RPMI8226 (cell line): ENCODE data around the gene CLDN5.

ENCODE experiments used
- DNase-seq: peaks from one replicate; pipeline ENCODE4 v3.0.0-alpha.2; 2015

Gene CLDN5

DNA sequence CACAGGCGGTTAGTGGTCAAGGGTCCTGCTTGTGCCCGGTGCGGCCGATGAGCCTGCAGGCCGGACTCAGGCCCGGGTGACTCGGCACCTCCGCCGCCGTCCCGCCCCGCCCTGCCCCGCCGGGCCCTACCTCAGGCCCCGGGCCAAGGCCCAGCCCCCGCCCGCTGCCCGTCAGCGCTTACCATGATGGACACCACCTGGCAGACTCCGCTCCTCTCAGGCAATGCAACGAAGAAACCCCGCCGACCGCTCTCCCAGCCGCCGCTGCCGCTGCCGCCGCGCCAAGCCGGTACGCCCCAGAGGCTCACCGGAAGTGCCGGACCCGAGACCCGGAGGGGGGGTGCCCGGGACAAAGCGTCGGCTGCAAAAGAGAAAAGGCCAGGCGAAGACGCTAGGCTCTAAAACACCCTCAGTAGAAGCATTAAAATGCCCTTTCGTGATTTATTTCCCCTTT lies 45.3 kb downstream of the CLDN5 start, which contains the start of gene UFD1:
Gene UFD1, minus strand, starts transcription at position 293 of the 454 bp plus-strand sequence. Its CDS starts 108 bp downstream, at position 185.
- DNase-seq = peak; percentile 61

DNA sequence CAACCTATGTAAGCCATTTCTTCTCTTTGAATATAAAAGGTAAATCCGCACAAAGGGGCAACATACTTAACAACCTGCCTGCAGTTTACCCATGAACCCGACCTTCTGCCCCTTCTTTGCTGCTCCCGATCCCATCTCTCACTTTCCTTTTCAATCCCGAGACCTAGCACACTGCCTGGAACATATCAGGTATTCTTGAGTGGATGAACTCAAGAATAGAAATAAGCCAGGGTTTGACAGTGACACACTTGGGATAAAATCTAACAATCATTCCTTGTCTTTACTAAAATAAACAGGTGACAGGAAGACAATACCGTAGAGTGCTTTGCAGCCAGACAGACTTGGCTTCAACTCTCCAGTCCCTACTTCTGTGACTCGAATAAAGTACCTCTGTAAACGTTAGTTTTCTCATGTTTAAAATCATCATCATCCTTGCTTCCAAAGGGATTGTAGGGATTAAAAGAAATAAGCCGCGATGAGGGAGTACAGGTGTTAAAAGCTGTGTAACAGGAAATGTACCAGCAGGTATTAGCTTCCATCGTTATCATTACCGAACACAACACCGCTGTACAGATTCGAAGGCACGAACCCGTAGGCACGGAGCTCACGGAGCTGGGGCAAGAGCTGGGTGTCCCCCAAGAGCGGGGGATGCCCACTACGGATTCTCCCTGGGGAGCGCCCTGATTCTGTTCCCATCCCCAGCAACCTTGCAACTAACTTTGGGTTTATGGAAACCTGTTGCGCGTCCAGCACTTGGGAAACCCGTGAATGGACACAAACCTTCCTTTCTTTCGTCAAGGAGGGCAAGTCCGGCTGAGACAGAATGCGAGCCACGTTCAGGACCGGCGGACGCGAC lies 45.9 kb downstream of the CLDN5 start:
- DNase-seq = no peak

DNA sequence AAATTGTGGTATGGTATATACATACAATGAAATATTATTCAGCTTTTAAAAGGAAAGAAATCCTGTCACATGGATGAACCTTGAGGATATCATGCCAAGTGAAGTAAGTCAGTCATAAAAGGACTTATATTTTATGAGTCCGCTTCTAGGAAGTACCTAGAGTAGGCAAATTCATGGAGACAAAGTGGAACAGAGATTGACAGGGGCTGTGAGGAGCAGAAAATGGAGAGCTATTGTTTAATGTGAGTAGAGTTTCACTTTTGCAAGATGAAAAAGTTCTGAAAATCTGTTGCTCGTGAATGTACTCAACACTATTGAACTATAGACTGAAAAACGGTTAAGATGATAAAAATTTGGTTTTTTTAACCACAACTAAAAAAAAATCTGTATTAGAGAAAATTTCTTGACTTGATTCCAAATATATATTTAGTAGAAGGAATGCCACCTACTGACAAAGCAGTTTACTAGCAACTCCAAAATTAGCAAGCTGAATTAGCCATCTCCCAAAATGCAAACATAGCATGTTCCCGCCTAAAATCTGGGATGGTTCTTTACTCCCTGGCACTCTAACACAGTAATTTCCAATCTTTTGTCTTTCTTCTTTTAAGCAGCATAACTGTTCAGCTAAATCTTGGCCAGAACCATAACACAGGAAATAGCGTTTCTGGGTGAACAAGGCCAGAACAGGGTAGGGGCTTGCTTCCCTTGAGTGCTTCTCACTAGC lies 46.7 kb downstream of the CLDN5 start:
- DNase-seq = no peak

DNA sequence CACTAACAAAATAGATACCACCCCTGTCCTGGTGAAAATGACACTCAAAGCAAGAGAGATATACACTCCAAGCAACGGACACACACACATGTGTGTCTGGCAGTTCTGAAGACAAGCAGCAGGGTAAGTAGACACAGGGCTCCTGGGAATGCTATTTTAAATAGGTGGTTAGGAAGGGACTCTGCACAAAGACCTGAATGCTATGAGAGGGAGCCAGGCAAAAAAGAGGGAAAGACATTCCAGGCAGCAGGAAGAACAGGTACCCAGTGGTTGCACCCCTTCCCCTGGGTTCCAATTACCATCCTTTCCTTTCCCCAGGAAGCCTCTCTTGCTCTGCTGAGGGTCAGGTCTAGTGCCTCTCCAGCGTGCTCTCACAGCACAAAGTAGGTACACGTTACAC lies 48.2 kb downstream of the CLDN5 start:
- DNase-seq = no peak

DNA sequence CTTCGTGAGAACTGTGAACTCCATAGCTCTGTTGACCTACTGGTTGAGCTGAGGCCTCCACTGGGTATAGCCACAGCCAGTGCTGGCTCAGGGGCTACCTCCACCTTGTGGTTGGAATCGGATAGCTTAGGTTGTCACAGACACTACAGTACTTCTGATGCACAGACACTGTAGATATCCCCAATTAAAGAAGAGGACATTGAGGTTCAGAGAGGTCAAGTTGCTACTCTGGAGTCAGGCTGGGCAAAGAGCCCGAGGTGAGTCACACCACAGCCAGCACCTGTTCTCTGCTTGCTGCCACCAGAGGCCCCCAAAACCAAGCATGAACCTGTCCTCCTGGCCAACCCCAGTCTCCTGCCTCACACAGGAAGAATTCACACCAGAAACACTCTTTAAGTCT lies 50.6 kb downstream of the CLDN5 start:
- DNase-seq = no peak
